IPS-NIHi11 (cell line): Measurements from ENCODE around the gene STX1B.
"Not testable (repeated sequence)": the region's sequence is repeated elsewhere in the genome, so short reads cannot be mapped to it uniquely, and the experiment has no call there.

ENCODE experiments used
- DNase-seq: peaks from one replicate; pipeline ENCODE4 v3.0.0; 2012; ENCODE audit warnings: mixed read lengths, low spot score

The STX1B gene

DNA sequence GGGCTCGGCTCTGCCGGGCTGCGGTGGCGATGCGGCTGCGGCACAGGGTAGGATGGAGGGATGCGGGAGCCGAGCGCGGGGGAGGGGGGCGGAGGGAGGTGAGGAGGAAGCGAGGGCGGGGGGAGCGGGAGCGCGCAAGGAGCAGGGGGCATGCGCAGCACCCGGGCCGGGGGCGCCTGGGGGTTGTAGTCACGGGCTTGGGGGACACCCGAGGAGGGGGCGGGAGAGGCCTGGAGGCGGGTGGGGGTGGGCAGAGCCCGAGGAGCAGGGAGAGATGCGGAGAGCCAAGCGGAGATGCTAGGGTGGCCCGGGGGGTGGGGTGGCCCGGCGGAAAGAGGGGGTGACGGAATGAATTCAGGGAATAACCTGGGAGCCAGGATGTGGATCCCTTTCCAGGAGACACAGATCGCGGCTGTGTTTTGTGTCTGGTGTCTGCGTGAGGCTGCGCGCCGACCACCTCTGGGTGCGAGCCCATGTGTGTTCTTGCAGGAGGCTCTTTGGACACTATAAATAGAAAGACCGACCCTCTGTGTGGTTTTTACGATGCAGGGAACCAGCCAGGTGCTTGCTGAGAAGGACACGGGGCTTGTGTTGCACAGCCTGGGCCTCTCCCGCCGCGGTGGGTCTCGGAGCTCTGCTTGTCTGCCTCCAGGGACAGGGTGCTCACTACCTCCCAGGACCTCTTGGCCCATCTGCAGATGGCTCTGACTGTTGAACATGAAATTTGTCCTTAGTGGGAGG is at the start of gene STX1B:
Gene STX1B, minus strand, starts transcription at position 54 of the 741 bp plus-strand sequence. CDS start 242 bp downstream, outside the sequence.
- DNase-seq, result peak; percentile 96

DNA sequence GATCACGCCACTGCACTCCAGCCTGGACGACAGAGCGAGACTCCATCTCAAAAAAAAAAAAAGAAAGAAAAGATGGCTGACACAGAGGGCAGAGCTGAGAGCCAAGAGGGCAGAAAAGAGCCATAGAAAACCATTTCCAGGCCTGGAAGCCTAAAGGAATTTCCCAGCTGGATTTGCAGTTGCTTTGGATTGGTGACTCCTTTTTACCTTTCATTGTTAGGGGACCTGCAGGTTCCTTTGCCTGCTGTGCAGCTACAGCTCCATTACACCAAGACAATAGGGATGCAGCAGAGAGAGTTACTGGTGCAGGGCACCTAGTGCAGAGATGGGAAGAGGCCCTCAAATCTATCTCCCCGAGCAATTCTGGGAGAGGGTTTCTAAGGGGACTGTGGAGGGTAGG is 45.2 kb upstream of the STX1B start:
- DNase-seq, result peak; percentile 46

GRCh38 chr16:31052114-31052513 is 41.7 kb upstream of the STX1B start:
- DNase-seq, result no peak

DNA sequence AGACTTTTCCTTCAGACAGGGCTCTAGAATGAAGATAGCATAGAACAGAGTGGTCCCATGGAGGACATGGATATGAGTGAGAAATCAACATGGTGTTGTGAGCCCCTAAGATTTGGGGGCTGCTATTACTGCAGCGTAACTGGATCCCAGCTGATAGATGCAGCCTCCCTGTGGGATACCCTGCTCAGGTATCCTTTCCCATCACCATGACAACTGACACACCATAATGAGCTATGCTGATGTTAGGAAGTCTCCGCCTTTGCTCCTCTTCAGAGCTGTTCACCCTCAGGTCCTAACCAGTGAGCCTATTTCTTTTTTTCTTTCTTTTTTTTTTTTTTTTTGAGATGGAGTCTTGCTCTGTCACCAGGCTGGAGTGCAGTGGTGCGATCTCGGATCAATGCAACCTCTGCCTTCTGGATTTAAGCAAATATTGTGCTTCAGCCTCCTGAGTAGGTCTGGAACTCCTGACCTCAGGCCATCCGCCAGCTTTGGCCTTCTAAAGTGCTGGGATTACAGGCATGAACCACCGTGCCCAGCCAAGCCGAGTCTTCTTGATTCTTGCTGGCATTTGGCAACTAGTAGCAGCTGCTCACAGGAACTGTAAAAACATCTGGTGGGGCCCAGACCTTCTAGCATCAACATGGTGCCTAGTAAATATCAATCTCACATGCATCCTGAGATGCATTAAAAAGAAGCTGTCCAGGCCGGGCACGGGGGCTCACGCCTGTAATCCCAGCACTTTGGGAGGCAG is 40.0 kb upstream of the STX1B start:
- peak; percentile 60 for DNase-seq

DNA sequence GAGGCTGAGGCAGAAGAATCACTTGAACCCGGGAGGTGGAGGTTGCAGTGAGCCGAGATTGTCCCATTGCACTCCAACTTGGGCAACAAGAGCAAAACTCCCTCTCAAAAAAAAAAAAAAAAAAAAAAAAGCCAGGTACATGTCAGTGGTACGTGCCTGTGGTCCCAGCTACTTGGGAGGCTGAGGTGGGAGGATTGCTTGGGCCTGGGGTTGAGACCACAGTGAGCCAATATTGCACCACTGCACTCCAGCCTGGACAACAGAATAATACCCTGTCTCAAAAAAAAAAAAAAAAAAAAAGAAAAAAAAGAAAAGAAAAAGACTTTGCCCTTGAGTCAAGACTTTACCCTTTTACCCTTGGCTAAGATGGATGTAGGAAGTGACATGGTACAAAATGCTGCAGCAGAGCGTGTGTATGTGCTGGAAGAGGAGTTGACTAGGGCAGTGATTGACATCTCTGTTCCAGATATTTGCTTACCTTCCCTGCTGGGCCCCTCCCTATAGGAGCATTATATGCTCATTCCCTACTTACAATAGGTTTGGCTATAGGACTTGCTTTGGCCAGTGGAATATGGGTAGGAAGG is 33.6 kb upstream of the STX1B start:
- no peak for DNase-seq

DNA sequence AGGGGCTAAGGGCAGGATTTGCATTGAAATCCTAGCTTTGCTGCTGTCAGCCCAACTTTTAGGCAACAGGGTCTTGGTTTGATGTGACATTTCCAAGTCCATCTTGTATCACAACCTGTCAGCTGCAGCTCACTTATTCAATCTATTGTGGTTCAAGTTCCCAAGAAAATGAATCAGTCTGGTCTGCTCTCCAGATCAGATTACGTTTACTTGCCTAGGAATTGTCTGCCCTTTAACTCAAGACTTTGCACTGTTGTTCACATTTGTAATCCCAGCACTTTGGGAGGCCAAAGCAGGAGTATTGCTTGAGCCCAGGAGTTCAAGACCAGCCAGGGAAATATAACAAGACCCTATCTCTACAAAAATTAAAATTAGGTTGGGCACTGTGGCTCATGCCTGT is 32.9 kb upstream of the STX1B start:
- DNase-seq, result no peak

- no peak for DNase-seq
These were observed 32.4 kb upstream of the STX1B start for GRCh38 chr16:31042866-31043265.

DNA sequence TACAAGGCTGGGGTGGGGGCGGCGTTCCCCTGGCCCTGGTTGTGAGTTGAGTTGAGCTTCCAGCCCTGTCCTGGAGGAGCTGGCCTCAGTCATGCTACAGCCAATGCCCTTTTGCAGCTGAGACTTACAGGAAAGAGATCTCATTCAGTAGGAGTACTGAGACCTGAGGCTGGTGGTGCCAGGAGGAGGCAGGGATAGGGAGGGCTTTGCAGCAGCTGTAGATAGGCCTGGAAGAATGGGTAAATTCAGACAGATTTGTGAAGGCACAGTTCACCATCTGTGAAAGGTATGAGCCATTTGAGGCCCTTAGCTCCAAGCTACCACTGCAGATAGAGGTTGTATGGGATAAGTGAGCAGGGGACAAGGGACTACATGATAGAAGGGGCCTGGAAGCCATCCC is 28.6 kb upstream of the STX1B start:
- DNase-seq, result no peak

DNA sequence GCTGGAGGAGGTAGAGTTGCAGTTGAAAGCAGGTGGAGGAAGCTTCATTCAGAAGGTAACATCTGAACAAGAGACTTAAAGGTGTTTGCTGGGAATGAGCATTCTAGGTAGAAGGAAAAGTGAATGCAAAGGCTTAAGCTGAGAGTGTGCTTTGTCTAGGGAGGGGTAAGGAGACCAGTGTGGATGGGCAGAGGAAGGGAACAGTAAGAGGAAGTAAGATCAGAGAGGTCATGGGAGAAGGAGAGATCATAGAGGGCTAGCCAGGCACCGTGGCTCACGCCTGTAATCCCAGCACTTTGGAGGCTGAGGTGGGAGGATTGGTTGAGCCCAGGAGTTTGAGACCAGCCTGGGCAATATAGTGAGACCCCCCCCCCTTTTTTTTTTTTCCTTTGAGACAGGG is 26.3 kb upstream of the STX1B start:
- DNase-seq, result no peak

DNA sequence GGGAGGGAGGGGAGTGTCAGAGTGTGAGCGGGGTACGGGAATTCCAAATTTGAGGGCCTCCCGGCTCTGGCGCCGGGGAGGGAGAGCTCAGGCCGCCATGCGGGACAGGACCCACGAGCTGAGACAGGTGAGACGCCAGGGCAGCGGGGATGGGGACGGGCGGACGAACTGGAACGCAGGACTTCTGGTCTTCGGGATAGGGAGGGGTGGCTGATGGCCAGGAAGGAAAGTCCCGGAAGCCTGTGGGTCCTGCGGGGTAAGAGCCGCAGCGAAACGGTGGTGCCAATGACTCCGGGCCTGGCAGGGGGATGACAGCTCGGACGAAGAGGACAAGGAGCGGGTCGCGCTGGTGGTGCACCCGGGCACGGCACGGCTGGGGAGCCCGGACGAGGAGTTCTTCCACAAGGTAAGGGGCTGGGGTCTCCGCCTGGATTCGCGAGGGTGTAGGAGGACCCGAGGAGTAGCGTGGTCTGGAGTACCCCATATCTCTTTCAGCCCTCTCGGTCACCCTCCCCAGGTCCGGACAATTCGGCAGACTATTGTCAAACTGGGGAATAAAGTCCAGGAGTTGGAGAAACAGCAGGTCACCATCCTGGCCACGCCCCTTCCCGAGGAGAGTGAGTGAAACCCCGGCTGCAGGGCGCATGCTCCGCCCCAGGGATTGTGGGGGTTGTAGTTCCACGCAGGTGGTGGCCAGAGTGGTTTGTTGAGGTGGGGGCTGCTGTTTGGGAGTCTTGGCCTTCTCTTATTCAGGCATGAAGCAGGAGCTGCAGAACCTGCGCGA is 23.5 kb upstream of the STX1B start:
- DNase-seq, result peak; percentile 96

DNA sequence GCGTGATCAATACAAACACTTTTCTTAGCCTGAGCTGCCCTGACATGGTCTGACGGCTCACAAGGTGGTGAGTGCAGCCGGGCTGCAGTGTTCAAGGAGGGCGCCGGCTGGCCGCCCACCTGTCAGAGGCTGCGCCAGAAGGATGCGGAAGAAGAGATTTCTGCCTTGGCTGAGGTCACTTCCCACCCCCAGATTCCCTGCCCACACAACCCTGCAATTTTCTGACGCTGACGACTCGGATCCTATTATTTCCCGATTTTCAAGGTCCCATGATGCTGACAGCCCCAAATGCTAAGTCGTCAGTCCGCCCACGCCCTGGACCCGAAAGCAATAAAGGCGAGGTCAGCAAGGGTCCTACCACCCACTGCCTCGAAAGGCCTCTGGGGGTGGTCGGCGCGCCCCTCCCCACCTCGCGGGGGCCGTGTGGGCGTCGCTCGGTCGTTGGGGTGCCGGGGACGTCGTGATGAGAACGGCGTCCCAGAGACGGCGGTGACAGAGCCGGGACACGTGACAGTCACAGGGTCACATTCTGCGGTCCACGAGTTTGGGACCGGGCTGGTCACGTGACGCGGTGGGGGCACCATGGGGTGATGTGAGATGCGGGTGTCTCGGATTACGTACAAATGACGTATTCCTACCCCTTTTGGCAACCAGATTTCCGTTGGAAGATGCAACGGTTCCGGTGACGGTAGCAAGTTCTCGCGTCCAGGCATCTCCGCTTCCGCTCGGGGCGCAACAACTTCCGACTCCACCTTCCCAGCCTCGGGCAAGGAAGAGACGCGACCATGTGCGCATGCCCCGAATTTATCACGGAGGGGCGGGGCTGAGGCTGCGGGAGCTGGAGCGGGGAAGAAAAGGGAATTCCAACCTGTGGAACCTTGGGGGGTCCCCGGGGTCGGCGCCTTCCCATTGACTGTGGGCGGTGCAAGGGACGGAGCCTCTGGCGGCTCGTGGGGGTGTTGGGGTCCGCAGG is 22.6 kb upstream of the STX1B start, which contains the start of gene STX4:
Gene STX4, plus strand, starts transcription at position 823 of the 973 bp plus-strand sequence. CDS start 248 bp downstream, outside the sequence.
- DNase-seq, result peak; percentile 95

GRCh38 chr16:31031276-31031675 is 20.8 kb upstream of the STX1B start:
- no peak for DNase-seq

- DNase-seq, result no peak
These were observed 18.8 kb upstream of the STX1B start for GRCh38 chr16:31029272-31029671.

- DNase-seq, result no peak
These were observed 14.9 kb upstream of the STX1B start for GRCh38 chr16:31025339-31025738.

DNA sequence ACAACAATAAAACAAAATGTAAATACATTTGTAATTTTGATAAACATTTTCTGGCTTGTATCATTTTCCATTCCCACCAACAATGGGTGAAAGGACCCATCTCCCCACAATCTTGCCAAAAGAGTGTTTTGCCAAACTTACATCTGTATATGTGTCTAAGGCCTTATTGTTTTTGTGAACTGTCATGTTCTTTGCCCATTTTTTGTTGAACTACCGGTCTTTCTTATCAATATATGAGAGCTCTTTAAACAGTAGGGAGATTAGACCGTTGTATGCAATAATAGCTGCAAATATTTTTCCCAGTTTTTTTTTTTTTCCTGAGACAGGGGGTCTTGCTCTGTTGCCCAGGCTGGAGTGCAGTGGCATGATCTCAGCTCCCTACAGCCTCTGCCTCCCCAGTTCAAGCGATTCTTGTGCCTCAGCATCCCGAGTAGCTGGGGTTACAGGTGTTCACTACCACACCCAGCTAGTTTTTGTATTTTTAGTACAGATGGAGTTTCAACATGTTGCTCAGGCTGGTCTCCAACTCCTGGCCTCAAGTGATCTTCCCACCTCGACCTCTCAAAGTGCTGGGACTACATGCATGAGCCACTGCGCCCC is 13.3 kb upstream of the STX1B start:
- no peak for DNase-seq

DNA sequence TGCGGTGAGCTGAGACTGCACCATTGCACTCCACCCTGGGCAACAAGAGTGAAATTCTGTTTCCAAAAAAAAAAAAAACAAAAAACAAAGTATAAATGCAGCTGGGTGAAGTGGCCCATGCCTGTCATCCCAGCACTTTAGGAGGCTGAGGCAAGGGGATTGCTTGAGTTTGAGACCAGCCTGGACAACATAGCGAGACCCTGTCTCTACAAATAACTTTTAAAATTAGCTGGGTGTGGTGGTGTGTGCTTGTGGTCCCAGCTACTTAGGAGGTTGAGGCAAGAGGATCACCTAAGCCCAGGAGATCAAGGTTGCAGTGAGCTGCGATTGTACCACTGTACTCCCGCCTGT is 12.8 kb upstream of the STX1B start:
- DNase-seq, result no peak

DNA sequence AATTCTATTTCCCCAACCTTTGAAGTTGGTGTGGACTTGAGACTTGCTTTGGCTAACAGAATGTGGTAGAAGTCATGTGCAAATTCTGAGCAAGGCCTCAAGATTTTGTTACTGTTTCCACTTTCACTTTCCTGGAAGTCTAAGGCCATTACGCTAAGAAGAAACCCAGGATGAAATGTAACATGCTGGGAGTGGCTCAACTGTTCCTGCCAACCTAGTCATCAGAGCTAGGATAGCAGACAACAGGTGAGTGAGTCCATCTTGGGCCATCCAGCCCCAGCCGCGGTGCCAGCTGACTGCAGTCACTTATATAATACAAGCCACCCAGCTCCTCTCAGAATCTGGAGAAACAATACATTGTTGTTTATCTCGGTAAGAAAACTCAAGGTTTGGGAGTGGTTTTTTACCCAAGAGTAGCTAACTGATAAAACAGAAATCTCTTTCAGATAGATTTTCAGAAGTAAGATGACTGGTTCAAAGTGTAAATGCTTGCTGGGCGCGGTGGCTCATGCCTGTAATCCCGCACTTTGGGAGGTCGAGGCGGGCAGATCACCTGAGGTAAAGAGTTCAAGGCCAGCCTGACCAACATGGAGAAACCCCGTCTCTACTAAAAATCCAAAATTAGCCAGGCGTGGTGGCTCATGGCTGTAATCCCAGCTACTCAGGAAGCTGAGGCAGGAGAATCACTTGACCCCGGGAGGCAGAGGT is 12.3 kb upstream of the STX1B start:
- DNase-seq, result no peak

DNA sequence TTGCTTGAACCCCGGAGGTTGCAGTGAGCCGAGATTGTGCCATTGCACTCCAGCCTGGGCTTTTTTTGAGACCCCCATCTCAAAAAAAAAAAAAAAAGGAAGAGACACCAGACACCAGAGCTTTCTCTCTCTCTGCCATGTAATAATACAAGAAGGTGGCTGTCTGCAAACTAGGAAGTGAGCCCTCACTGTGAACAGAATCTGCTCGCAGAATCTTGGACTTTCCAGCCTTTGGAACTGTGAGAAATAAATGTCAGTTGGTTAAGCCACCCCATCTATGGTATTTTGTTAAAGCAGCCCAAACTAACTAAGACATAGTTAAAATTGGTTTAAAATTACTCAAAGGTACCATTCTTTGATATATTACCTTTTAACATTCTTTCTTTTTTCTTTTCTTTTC is 10.1 kb upstream of the STX1B start:
- no peak for DNase-seq

- DNase-seq, result not testable (repeated sequence)
These were observed 7.3 kb upstream of the STX1B start for GRCh38 chr16:31017756-31018155.

DNA sequence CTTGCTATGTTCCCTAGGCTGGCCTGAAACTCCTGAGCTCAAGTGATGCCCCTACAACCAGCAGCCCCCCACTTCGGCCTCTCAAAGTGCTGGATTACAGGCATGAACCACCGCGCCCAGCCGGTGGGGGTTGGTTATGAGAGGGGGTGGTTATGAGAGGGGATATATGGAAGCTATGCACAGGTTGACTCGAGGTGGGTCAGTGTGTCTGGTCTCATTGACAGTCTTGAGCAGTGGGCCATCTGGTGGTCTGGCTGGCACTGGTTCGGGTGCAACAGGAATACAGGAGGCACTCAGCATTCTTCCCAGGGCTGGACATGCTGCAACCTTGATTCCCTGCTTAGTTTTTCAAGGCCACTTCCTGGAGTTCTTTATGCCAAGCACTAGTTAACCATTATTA is 5.6 kb upstream of the STX1B start:
- DNase-seq, result no peak
